ENCODE results near the gene SETD2. TPM values are rescaled to one million over a fixed set of nuclear protein-coding genes. Genes with fewer than 3 reads are reported as not detected.

The SETD2 gene
- total and polyA plus RNA-seq, 2 of the 8 experiments (the other 6 are each of a cell fraction or from before 2014, with no cell fraction given): 15.7 to 46.3 TPM

GRCh38 chr3:47104259-47104658, 59.7 kb downstream of the SETD2 start:
- no peak overlapping the region for H4K8ac ChIP-seq (ENCODE audit: extremely low read depth, insufficient read depth, low read length)
- CTCF ChIA-PET (ENCODE audit: partially characterized antibody): no interaction called here
- no peak overlapping the region for H2BK20ac ChIP-seq (ENCODE audit: low read length)
- peaks cover 0 to 4% (median 2%) of the 10 kb centered on the region in 4 experiments; a peak in 4 of 7 replicates for H3K4me1 ChIP-seq (replicated peaks in 1 of 4; ENCODE audit: control insufficient read depth in 3 of 4, insufficient read depth in 4 of 4, low read length in 3 of 4)
- DNase-seq (ENCODE audit: low read depth in 1 of 2, low spot score in 2 of 2) (no peak), FAIRE-seq (no peak)
- TF ChIP-seq FOSL1 (IDR thresholded peaks at IDR 0.05; ENCODE audit: insufficient read depth, low read depth, low read length) (no peak), PHF8 (conservative IDR thresholded peaks at IDR 0.05; ENCODE audit: low read depth, low read length) (no peak), TBP (IDR thresholded peaks at IDR 0.05; ENCODE audit: low read depth, low read length) (no peak), SUZ12 (IDR thresholded peaks at IDR 0.05; ENCODE audit: low read length) (no peak), CBX8 (IDR thresholded peaks at IDR 0.05; ENCODE audit: borderline replicate concordance, low read depth, low read length) (no peak), CTBP2 (IDR thresholded peaks at IDR 0.05; ENCODE audit: borderline replicate concordance, insufficient read depth, insufficient read length, low read length) (no peak), EZH2 (IDR thresholded peaks at IDR 0.05; ENCODE audit: low read depth, low read length, severe bottlenecking) (no peak), TAF7 (optimal IDR thresholded peaks at IDR 0.05; ENCODE audit: borderline replicate concordance, low read depth, low read length) (no peak), RFX5 (IDR thresholded peaks at IDR 0.05; ENCODE audit: borderline replicate concordance, low read depth, low read length) (no peak), JUN (IDR thresholded peaks at IDR 0.05; ENCODE audit: low read depth, low read length) (no peak), SRF (IDR thresholded peaks at IDR 0.05; ENCODE audit: low read depth, low read length) (no peak)
- 0 out of 4 replicates have a peak, but pooled peaks cover 0 to 3% of the 10 kb centered on the region in 2 experiments for H3K79me2 ChIP-seq (ENCODE audit: control insufficient read depth in 1 of 2, insufficient read depth in 2 of 2, low read length in 2 of 2)
- H3K27ac ChIP-seq (ENCODE audit: low read depth, low read length): no peak overlapping the region
- H2AK5ac ChIP-seq (ENCODE audit: low read depth, low read length): no peak overlapping the region
- no peak overlapping the region for H3K4me2 ChIP-seq (ENCODE audit: insufficient read depth in 1 of 2, low read depth in 2 of 2, low read length in 2 of 2)
- H3K9ac ChIP-seq (replicated peaks in 1 of 4; ENCODE audit: extremely low read depth in 1 of 4, low read depth in 3 of 4, low read length in 3 of 4): no peak overlapping the region
- no peak overlapping the region for H2BK120ac ChIP-seq (replicated peaks; ENCODE audit: low read depth, low read length)
- H3K23me2 ChIP-seq (ENCODE audit: low read depth, low read length): no peaks in the 10 kb centered on the region
- POLR2A ChIA-PET (ENCODE audit: partially characterized antibody): no interaction called here
- no peak overlapping the region for H2BK12ac ChIP-seq (ENCODE audit: low read depth, low read length)
- H3K14ac ChIP-seq (ENCODE audit: insufficient read length): no peak overlapping the region
- no peak overlapping the region for H4K91ac ChIP-seq (replicated peaks; ENCODE audit: insufficient read length, low read length)
- no peak overlapping the region for H2BK15ac ChIP-seq (ENCODE audit: low read length)
- H3K36me3 ChIP-seq (ENCODE audit: control insufficient read depth in 2 of 4, insufficient read depth in 4 of 4, low read length in 3 of 4): peaks cover 2 to 22% (median 10%) of the 10 kb centered on the region in 4 experiments; a peak in 7 of 8 replicates
- H2AFZ ChIP-seq (ENCODE audit: low read length): no peak overlapping the region
- peaks cover 0 to 2% of the 10 kb centered on the region in 2 experiments for H4K20me1 ChIP-seq (replicated peaks in 1 of 2; ENCODE audit: control insufficient read depth in 1 of 2, insufficient read depth in 2 of 2, low read length in 2 of 2)
- no peak overlapping the region for H3K23ac ChIP-seq (ENCODE audit: insufficient read length)
- H3K18ac ChIP-seq (ENCODE audit: extremely low read depth, low read length): no peak overlapping the region
- no peaks in the 10 kb centered on the region for H3K27me3 ChIP-seq (replicated peaks in 1 of 4; ENCODE audit: control insufficient read depth in 3 of 4, extremely low read depth in 1 of 4, insufficient read depth in 3 of 4, low read length in 3 of 4)
- no peak overlapping the region for H3K4ac ChIP-seq (replicated peaks; ENCODE audit: insufficient read length, low read depth, low read length)
- no peak overlapping the region for H4K5ac ChIP-seq (ENCODE audit: insufficient read length, low read depth, low read length)
- H3K9me3 ChIP-seq (ENCODE audit: insufficient read depth in 2 of 2, low read depth in 1 of 2, low read length in 1 of 2): no peaks in the 10 kb centered on the region
- H3K79me1 ChIP-seq (ENCODE audit: low read depth, low read length): no peaks in the 10 kb centered on the region
- H2BK5ac ChIP-seq (ENCODE audit: low read depth, low read length): no peak overlapping the region
- no peak overlapping the region for H3K56ac ChIP-seq (replicated peaks; ENCODE audit: insufficient read length, low read depth, low read length)
- no peak overlapping the region for H3K4me3 ChIP-seq (ENCODE audit: extremely low read depth in 1 of 4, insufficient read depth in 2 of 4, low read depth in 3 of 4, low read length in 4 of 4)

Data from H1 (cell line).